ENCODE results near the gene MAP2K5.

- TF ChIP-seq ZNF512 (CRISPR knock-in tag; IDR thresholded peaks at IDR 0.05; ENCODE audit: borderline replicate concordance), result no peak
- TF ChIP-seq MLX (CRISPR knock-in tag; IDR thresholded peaks at IDR 0.05), result no peak
- no peak for TF ChIP-seq MXD4 (CRISPR knock-in tag; IDR thresholded peaks at IDR 0.05; ENCODE audit: borderline replicate concordance)
- TF ChIP-seq CTCF (IDR thresholded peaks at IDR 0.05), result no peak
- no peak for TF ChIP-seq NR3C1 (CRISPR knock-in tag; conservative IDR thresholded peaks at IDR 0.05; ENCODE audit: low read depth)
- no peak for TF ChIP-seq FOXK1 (CRISPR knock-in tag; IDR thresholded peaks at IDR 0.05)
- no peak for TF ChIP-seq JUN (CRISPR knock-in tag; IDR thresholded peaks at IDR 0.05)
- no peak for TF ChIP-seq AFF4 (CRISPR knock-in tag; IDR thresholded peaks at IDR 0.05; ENCODE audit: borderline replicate concordance)
Measured at GRCh38 chr15:67824976-67825880, 282.7 kb downstream of the MAP2K5 start, which contains the start of gene SKOR1.

Measured in WTC11 (cell line).